Heart right ventricle (tissue), 16 donors: ENCODE results near the gene ZNF30. TPM values are rescaled to one million over a fixed set of nuclear protein-coding genes. Genes with fewer than 3 reads are reported as not detected.
"Not testable (repeated sequence)": the region's sequence is repeated elsewhere in the genome, so short reads cannot be mapped to it uniquely, and the experiment has no call there.

ENCODE experiments used
- ATAC-seq, 8 donors: fragments of 200-7000 bp; cut with Tn5 transposase; one replicate each; pipeline ENCODE4 v1.9.1; 2020; ENCODE audit warnings: mild to moderate bottlenecking in 8 of 8, moderate library complexity in 8 of 8, moderate number of reproducible peaks in 1 of 8
- DNase-seq, 2 donors: peaks; one replicate each; pipeline ENCODE4 v3.0.0-alpha.2; 2020
- H3K27ac ChIP-seq, 10 donors: fragments of 200-600 bp; sonication (generic) in 2 of 10; one replicate each; pipeline versions ENCODE4 v1.5.0 to v1.8.0; 2020 to 2022; ENCODE audit warnings: mild to moderate bottlenecking in 3 of 10
- H3K27me3 ChIP-seq, 7 donors: fragments of 200-600 bp; one replicate each; pipeline ENCODE4 v1.8.0; 2021 to 2022; ENCODE audit warnings: mild to moderate bottlenecking in 2 of 7
- H3K36me3 ChIP-seq, 9 donors: fragments of 200-600 bp; sonication (generic) in 1 of 9; one replicate each; pipeline versions ENCODE4 v1.5.0 to v1.8.0; 2020 to 2022; ENCODE audit warnings: mild to moderate bottlenecking in 2 of 9
- H3K4me1 ChIP-seq, 9 donors: fragments of 200-600 bp; sonication (generic) in 1 of 9; one replicate each; pipeline versions ENCODE4 v1.5.0 to v1.8.0; 2020 to 2022; ENCODE audit warnings: mild to moderate bottlenecking in 4 of 9
- H3K4me3 ChIP-seq, 10 donors: fragments of 200-600 bp; sonication (generic) in 2 of 10; one replicate each; pipeline versions ENCODE4 v1.5.0 to v1.8.0; 2020 to 2022; ENCODE audit warnings: mild to moderate bottlenecking in 7 of 10, moderate library complexity in 2 of 10
- H3K9me3 ChIP-seq, 11 donors: fragments of 200-600 bp in 10 of 11; sonication (generic) in 2 of 11; one replicate each; pipeline versions ENCODE4 v1.5.0 to v1.8.0; 2013 to 2022; ENCODE audit warnings: mild to moderate bottlenecking in 2 of 11, control low read depth in 1 of 11, moderate library complexity in 1 of 11
- CTCF ChIP-seq, 9 donors: fragments of 200-600 bp; sonication (generic) in 2 of 9; IDR thresholded peaks; one replicate each; pipeline versions ENCODE4 v1.5.0 to v1.8.0; 2021 to 2022; ENCODE audit warnings: antibody characterized with exemption in 9 of 9, mild to moderate bottlenecking in 5 of 9, moderate library complexity in 1 of 9
- WGBS, 2 donors: extraction: QIAGEN DNeasy Blood & Tissue Kit; methylation state at CpG; one replicate each; pipeline ENCODE4 v1.1.7; 2013; ENCODE audit warnings: inconsistent platforms in 1 of 2; 5-methylcytosine and 5-hydroxymethylcytosine counted together
- intact Hi-C, 10 donors: fragments of 100-400 bp; cut with DNase I; formaldehyde crosslinking; loops; one replicate each; pipeline versions ENCODE4 v1.11.1 to v1.14.2; 2022
- polyA plus RNA-seq, 2 donors: library from polyadenylated mRNA; stranded (reverse); fragments of 200-250 nt; gene quantifications; one replicate each; pipeline ENCODE4 v1.2.3, GENCODE V29; 2013
- total RNA-seq, 10 donors: library from RNA; stranded (reverse); fragmentation: NEBNext Ultra II Directional in 3 of 10; extraction: Animal tissue kit (Norgen Biotek cat#: 25700) in 3 of 10; gene quantifications; one replicate each; pipeline versions ENCODE4 v1.2.1 to v1.2.4, GENCODE V29; 2021 to 2023
- donor health status: Arrhythmogenic right ventricular cardiomyopathy.
- donor health status: ischemic (EF 13 %, LVEDD 7.1; RV severe dilation, severe dysfunction).
- donor health status: healthy with polysubstance abuse.
- donor health status: DM: no; HTN: yes; CAD: no.
- donor health status: DM: no; HTN: no; CAD: no.
- donor health status: ischemic (EF 25% LVEDD 6.9; RV normal size, moderate dysfunction).
- donor health status: ischemic (EF 25% LVEDD 5.7; RV mildly dilated, moderate dysfunction).
- donor health status: healthy.
- donor health status: DM: yes; HTN: yes; CAD: no.
- donor health status: Ischemic cardiomyopathy.
- donor health status: ischemic (EF 35%, LVEDD 5.7; RV mildly dilated, moderate dysfunction).
- donor health status: nonischemic (EF 11% LVEDD 7.7; RV severe dilation, severe dysfunction).
- donor health status: DM: yes; HTN: yes; CAD: no.
- donor health status: PGD.
- donor health status: ischemic (EF 29% LVEDD 5.4; RV normal size, mild dysfunction).
- donor health status: nonischemic (EF 23%, LVEDD 6.1; RV moderate dilation, normal function).

The ZNF30 gene
- total and polyA plus RNA-seq, 12 donors: 1.4 to 4.5 (median 2.6) TPM

- intact Hi-C loops: loop anchor here in 7 of 10 donors (5.0 to 10.0 kb wide), 6 partner anchors 43 to 295 kb away; partner anchors contain the start of genes FXYD1 (in 1 of the 7), LGI4 (in 1 of the 7) and USF2 (in 1 of the 7)
- Histone ChIP-seq H3K36me3 (no peaks in the 10 kb centered on the region), H3K4me1 (peaks cover 0 to 15% (median 0%) of the 10 kb centered on the region in 9 donors), H3K4me3 (no peak overlapping the region), H3K9me3 (peaks cover 0 to 16% (median 0%) of the 10 kb centered on the region in 11 donors), H3K27me3 (no peaks in the 10 kb centered on the region), H3K27ac (no peak overlapping the region)
- ATAC-seq (no peak), DNase-seq (no peak)
- 91 to 94% methylated on average over 6 of the region's 6 CpGs for WGBS, 2 donors
- no peak for TF ChIP-seq CTCF (IDR thresholded peaks at IDR 0.05)
Measured at GRCh38 chr19:34969721-34970120, 43.0 kb downstream of the ZNF30 start.

- not testable (repeated sequence) for H3K27ac ChIP-seq, H3K4me3 ChIP-seq, H3K27me3 ChIP-seq, ATAC-seq, H3K36me3 ChIP-seq, DNase-seq
- intact Hi-C loops: loop anchor here in 7 of 10 donors (5.0 to 10.0 kb wide), 6 partner anchors 42 to 295 kb away; partner anchors contain the start of genes FXYD1 (in 1 of the 7), LGI4 (in 1 of the 7) and USF2 (in 1 of the 7)
- peaks cover 0 to 16% (median 0%) of the 10 kb centered on the region in 11 donors for H3K9me3 ChIP-seq
- peaks cover 0 to 20% (median 0%) of the 10 kb centered on the region in 9 donors for H3K4me1 ChIP-seq
- 87 to 88% methylated on average over 12 of the region's 12 CpGs for WGBS, 2 donors
Measured at GRCh38 chr19:34970185-34970780, 43.6 kb downstream of the ZNF30 start.

GRCh38 chr19:34972163-34972705 is 45.5 kb downstream of the ZNF30 start:
- H3K27me3 ChIP-seq: no peaks in the 10 kb centered on the region
- intact Hi-C loops: loop anchor here in 9 of 10 donors (2.0 to 10.0 kb wide), 9 partner anchors 40 to 293 kb away; partner anchors contain the start of genes FXYD1 (in 1 of the 9), LGI4 (in 1 of the 9) and USF2 (in 1 of the 9)
- WGBS, 2 donors: 85 to 91% methylated on average over 7 of the region's 7 CpGs
- no peak for ATAC-seq
- H3K27ac ChIP-seq: no peak overlapping the region
- no peak for TF ChIP-seq CTCF (IDR thresholded peaks at IDR 0.05)
- H3K36me3 ChIP-seq: no peaks in the 10 kb centered on the region
- no peak overlapping the region for H3K4me3 ChIP-seq
- no peak for DNase-seq
- H3K9me3 ChIP-seq: peaks cover 0 to 19% (median 0%) of the 10 kb centered on the region in 11 donors
- H3K4me1 ChIP-seq: peaks cover 0 to 32% (median 0%) of the 10 kb centered on the region in 9 donors

- no peak for ATAC-seq
- WGBS, 2 donors: 66 to 79% methylated on average over 5 of the region's 5 CpGs
Measured at GRCh38 chr19:34974646-34975045, 47.9 kb downstream of the ZNF30 start.

More at GRCh38 chr19:34974646-34975045, 47.9 kb downstream of the ZNF30 start:
- no peaks in the 10 kb centered on the region for H3K36me3 ChIP-seq
- no peak overlapping the region for H3K4me3 ChIP-seq
- peak overlapping the region in 1 of 10 donors; percentile 71 for H3K27ac ChIP-seq
- intact Hi-C loops: loop anchor here in 7 of 10 donors (5.0 to 10.0 kb wide), 6 partner anchors 38 to 290 kb away; partner anchors contain the start of genes FXYD1 (in 1 of the 7), LGI4 (in 1 of the 7) and USF2 (in 1 of the 7)
- H3K27me3 ChIP-seq: no peaks in the 10 kb centered on the region
- DNase-seq: no peak
- no peak for TF ChIP-seq CTCF (IDR thresholded peaks at IDR 0.05)
- peaks cover 0 to 11% (median 0%) of the 10 kb centered on the region in 11 donors for H3K9me3 ChIP-seq
- H3K4me1 ChIP-seq: peaks cover 0 to 32% (median 0%) of the 10 kb centered on the region in 9 donors
